ENCODE measurements around the gene ALG14. TPM values are rescaled to one million over a fixed set of nuclear protein-coding genes. Genes with fewer than 3 reads are reported as not detected.

Gene ALG14, protein sequence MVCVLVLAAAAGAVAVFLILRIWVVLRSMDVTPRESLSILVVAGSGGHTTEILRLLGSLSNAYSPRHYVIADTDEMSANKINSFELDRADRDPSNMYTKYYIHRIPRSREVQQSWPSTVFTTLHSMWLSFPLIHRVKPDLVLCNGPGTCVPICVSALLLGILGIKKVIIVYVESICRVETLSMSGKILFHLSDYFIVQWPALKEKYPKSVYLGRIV
- 1 to 10 TPM; 1.8 to 2.1 TPM for total RNA-seq

DNA sequence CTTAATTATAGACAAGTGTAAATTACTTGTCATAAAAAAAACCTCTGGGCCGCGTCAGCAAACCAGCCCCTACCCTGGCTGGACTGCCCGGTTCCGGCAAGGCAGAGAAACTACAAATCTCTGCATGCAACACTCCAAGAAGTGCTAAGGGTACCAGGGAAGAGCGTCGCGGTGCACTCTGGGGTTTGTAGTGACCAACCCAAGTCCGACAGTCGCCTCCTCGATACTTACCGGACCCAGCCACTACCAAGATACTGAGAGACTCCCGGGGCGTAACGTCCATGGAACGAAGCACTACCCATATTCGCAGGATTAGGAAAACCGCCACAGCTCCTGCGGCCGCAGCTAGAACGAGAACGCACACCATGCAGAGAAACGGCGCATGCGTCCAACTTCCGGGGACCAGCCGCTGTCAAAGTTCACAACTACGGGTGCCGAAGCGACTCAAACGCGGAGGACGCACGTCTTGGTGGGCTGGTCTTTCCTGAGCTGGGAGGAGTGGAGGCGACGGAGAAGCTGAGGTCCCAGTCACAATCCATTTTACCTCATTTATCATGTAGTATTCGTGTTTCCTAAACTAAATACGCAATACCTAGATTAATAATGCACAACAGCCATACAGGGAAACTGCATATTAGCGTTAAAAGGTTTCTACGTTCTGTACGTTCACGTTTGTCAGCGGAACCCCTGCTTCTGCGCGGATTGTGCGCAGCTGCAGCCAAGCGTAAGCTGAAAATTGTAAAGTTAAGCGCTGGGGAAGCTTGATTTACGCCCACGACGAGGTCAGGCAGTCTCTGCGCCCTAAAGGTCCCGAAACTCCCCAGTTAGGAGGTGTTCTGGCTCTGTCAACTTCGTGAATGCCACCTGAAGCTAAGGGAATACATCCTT, at the start of gene ALG14:
Gene ALG14 (minus strand): TSS at position 420 of the 888 bp plus-strand sequence. CDS start 53 bp downstream, at position 367.
- POLR2A ChIA-PET: interaction anchor here (2.6 kb wide), 1 partner anchor 161 kb away, joined by 17 read pairs; the partner anchor contains the start of gene RWDD3
- Mint-ChIP-seq H3K27me3 (peaks cover 3% of the 10 kb centered on the region), H3K27ac (peak within 1 kb of the TSS; percentile 91), H3K9me3 (no peaks in the 10 kb centered on the region), H3K4me3 (peak within 1 kb of the TSS; percentile 90), H3K36me3 (peaks cover 2% of the 10 kb centered on the region), H3K4me1 (peaks cover 14% of the 10 kb centered on the region)
- ATAC-seq (ENCODE audit: low read depth) (peak; percentile 96), DNase-seq (peak; percentile 89)

DNA sequence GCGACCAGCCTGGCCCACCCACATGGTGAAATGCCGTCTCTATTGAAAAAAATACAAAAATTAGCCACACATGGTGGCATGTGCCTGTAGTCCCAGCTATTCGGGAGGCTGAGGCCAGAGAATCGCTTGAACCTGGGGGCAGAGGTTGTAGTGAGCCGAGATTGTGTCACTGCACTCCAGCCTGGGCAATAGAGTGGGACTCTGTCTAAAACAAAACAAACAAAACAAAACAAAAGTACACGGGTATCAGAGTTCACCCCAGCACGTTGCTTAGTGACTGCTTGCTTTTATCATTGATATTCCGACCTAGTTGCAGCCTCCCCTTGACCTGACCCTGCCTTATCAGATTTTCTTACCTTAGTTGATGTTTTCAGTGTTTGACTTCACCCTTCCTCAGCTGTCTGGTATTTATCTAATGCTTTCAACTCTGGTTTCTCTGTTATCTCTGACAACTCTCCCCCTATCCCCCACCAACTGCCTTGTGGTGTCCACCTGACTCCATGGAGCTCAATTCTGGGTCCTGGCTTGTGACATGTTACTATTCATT, 49.5 kb upstream of the ALG14 start:
- H3K27ac Mint-ChIP-seq: no peak overlapping the region
- no peak for DNase-seq
- ATAC-seq (ENCODE audit: low read depth): no peak
- peaks cover 36% of the 10 kb centered on the region for H3K27me3 Mint-ChIP-seq
- POLR2A ChIA-PET: no interaction called here
- H3K4me1 Mint-ChIP-seq: peaks cover 4% of the 10 kb centered on the region
- H3K36me3 Mint-ChIP-seq: no peaks in the 10 kb centered on the region
- no peaks in the 10 kb centered on the region for H3K9me3 Mint-ChIP-seq
- H3K4me3 Mint-ChIP-seq: no peak overlapping the region

DNA sequence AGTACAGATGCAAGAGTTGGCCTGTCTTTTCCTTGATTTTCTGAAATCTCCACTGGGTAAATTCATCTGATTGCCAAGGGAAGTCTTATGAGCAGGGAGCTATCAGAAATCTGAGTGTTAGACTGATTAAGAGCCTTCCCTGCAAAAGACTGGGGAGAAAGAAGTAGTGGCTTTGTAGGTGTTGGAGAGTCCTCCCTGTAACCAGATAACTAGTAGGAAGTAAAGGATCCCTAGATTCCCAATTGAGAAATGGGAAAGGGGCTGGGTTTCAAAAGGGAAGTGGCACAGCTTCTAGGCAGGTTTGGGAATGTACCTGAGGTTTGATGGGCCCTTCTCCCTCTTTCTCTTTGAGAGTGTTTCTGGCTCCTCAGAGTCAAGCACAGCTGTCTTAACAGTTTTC, 46.5 kb upstream of the ALG14 start:
- POLR2A ChIA-PET: no interaction called here
- no peaks in the 10 kb centered on the region for H3K9me3 Mint-ChIP-seq
- peaks cover 52% of the 10 kb centered on the region for H3K27me3 Mint-ChIP-seq
- ATAC-seq (ENCODE audit: low read depth) (no peak), DNase-seq (no peak)
- no peak overlapping the region for H3K4me3 Mint-ChIP-seq
- H3K4me1 Mint-ChIP-seq: peaks cover 8% of the 10 kb centered on the region
- no peaks in the 10 kb centered on the region for H3K36me3 Mint-ChIP-seq
- H3K27ac Mint-ChIP-seq: no peak overlapping the region

DNA sequence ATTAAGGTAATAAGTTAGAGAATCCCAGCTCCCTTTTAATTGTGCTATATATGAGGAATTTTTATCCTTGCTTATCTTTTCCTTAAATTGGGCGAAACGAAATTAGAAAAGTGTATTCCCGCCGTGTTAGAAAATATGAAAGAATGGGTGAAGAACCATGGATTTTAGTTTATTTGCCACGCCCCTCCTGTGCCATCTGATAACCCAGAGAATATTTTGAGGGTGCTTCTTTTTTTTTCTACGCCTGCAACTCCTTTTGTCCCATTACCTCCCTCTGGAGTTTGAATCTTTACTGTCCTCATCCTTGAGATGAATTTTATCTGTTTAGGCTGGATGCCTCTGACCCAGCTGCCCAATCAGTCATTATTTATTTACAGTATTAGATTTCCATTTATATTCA, 46.0 kb upstream of the ALG14 start:
- H3K27ac Mint-ChIP-seq: no peak overlapping the region
- H3K9me3 Mint-ChIP-seq: no peaks in the 10 kb centered on the region
- ATAC-seq (ENCODE audit: low read depth) (no peak), DNase-seq (no peak)
- peaks cover 8% of the 10 kb centered on the region for H3K4me1 Mint-ChIP-seq
- H3K27me3 Mint-ChIP-seq: peaks cover 52% of the 10 kb centered on the region
- no peak overlapping the region for H3K4me3 Mint-ChIP-seq
- POLR2A ChIA-PET: no interaction called here
- no peaks in the 10 kb centered on the region for H3K36me3 Mint-ChIP-seq

DNA sequence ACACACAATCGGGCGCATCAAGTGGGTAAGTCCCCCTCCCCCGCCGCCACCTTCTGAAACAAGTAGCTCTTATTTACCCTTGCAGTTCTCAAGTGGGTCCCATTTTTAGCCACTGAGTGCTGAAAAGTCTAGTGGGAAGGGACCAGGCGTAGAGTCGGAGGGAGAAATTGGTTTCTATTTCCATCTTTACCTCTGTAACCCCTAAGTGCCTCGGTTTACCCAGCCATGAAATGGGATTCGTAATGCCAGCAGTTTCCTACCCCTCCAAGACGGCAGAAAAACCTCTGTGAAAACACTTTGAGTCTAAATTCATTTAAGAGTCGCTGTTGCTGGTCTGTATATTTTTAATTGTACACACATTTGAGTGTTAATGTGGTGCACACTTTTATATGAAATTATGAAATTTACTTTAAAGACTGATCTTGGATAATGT, 45.3 kb upstream of the ALG14 start:
- DNase-seq (no peak), ATAC-seq (ENCODE audit: low read depth) (no peak)
- peaks cover 53% of the 10 kb centered on the region for H3K27me3 Mint-ChIP-seq
- POLR2A ChIA-PET: interaction anchor here (0.9 kb wide), 1 partner anchor 116 kb away, joined by 3 read pairs; the partner anchor contains the start of gene RWDD3
- no peaks in the 10 kb centered on the region for H3K9me3 Mint-ChIP-seq
- no peak overlapping the region for H3K27ac Mint-ChIP-seq
- H3K36me3 Mint-ChIP-seq: no peaks in the 10 kb centered on the region
- H3K4me1 Mint-ChIP-seq: peaks cover 8% of the 10 kb centered on the region
- peak overlapping the region; percentile 70 for H3K4me3 Mint-ChIP-seq

DNA sequence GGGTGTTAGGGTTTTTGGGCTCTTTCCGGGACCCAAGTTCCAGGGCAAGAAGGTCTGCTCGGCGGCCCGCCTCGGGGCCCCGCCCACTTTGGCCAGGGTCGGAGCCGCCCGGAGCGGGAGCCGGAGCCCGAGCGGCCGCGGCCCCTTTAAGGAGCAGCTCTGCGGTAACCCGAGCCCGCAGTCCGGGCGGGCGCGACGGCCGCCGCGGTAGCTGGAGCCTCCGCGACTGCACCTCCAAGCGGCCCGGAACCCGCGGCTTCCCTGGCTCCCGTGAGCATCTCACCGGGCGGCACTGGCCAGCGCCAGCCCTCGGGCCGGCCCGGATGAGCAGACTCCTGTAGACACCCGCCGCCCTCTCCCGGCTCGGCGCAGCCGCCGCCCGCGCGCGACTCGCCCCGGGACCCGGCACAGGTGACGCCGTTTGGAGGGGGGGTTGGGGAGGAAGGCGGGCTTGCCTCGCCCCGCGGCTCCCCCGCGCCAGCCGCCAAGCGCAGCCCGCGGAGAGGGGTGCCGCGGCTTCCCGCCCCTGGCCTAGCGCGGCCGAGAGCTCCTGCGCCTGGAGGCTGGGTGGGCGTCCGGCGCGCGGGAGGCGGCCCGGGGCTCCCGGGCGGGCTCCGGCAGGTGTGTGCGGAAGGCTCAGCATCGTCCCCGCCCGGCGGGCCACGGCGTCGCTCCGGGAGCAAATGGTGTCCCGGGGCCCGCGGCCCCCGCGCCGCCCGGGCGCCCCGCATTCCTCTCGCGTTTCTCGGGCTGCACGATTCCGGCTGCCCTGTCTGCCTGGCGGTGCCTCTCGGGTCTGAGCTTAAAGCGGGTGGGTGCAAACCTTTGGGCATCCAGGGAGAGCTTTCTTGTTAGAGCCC, 44.7 kb upstream of the ALG14 start, which contains the start of gene TLCD4:
Gene TLCD4 (plus strand): TSS at position 149 of the 860 bp plus-strand sequence. CDS start 26,547 bp downstream, outside the sequence.
- Mint-ChIP-seq H3K27me3 (peaks cover 54% of the 10 kb centered on the region), H3K36me3 (no peaks in the 10 kb centered on the region), H3K27ac (no peak within 1 kb of the TSS), H3K4me1 (peaks cover 8% of the 10 kb centered on the region), H3K4me3 (peak within 1 kb of the TSS; percentile 83), H3K9me3 (no peaks in the 10 kb centered on the region)
- ATAC-seq (ENCODE audit: low read depth) (peak; percentile 62), DNase-seq (peak; percentile 55)
- POLR2A ChIA-PET: interaction anchor here (0.9 kb wide), 1 partner anchor 117 kb away, joined by 3 read pairs; the partner anchor contains the start of gene RWDD3

DNA sequence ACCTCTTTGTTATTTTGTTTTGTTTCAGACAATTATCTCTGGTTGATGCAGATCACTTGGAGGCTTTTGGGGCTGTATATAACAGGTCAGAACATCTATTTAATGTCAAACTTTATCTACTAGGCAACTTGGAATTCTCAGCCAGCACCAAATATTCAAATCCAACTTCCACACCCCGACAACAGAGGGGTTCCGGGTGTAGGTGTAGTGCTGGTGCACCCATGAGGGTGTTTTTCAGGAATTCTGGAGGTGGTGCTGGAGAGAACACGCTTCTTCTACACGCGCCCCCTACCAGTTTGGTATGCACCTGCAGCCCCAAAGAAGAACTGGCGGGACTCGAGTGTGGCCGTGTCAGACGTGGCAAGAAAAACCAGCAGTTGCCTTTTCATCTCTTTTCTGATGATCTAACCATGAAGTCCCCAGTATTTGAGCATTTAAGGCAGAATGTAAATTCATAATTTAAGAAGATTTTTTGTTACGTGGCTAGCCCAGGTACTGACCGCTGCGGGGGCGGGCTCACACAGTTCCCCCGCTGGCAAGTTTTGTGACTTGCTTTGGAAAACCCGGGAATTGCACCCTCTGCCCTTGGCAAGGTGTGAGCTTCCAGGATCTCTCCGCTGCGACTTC, 43.9 kb upstream of the ALG14 start:
- Mint-ChIP-seq H3K36me3 (no peaks in the 10 kb centered on the region), H3K27me3 (peaks cover 55% of the 10 kb centered on the region), H3K4me3 (peak overlapping the region; percentile 83), H3K4me1 (peaks cover 8% of the 10 kb centered on the region), H3K9me3 (no peaks in the 10 kb centered on the region), H3K27ac (no peak overlapping the region)
- POLR2A ChIA-PET: no interaction called here
- ATAC-seq (ENCODE audit: low read depth) (peak; percentile 48), DNase-seq (peak; percentile 34)

DNA sequence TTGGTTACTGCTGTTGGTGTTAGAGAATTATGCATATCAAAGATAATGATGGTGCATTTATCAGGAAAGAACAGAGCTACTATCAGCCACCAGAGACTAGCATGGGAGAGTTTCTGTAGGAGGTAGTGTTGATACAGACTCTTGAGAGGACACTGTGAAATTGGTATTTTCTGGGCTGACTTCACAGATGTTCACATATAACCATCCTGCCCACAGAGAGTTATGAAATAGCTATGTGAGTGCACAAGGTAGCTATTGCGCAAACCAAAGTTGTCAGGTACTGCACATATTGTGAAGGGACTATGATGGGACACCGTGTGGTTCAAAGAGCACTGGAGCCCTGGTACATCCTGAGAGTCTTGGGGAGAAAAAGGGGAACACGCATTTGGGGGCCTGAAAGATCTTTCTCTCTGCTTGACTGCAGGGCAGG, 43.0 kb upstream of the ALG14 start:
- POLR2A ChIA-PET: interaction anchor here (0.8 kb wide), 1 partner anchor 118 kb away, joined by 3 read pairs; the partner anchor contains the start of gene RWDD3
- peaks cover 57% of the 10 kb centered on the region for H3K27me3 Mint-ChIP-seq
- no peak for DNase-seq
- H3K9me3 Mint-ChIP-seq: no peaks in the 10 kb centered on the region
- H3K27ac Mint-ChIP-seq: no peak overlapping the region
- no peak for ATAC-seq (ENCODE audit: low read depth)
- peaks cover 8% of the 10 kb centered on the region for H3K4me1 Mint-ChIP-seq
- H3K36me3 Mint-ChIP-seq: no peaks in the 10 kb centered on the region
- H3K4me3 Mint-ChIP-seq: no peak overlapping the region

DNA sequence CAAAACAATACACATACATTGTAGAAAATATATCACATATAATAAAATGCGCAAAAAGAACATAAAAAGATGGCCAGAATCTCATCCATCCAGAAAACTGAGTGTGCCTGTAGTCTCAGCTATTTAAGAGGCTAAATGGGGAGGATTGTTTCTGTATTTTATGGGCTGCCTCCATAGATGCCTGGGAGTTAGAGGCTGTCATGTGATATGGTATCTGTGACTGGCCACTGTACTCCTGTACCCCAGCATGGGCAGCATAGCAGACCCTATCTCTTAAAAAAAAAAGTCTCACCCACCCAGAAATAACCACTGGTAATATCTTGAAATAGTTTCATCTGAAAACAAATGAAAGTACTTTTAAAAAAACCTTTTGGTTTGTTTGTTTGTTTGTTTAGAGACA, 40.9 kb upstream of the ALG14 start:
- H3K4me3 Mint-ChIP-seq: no peak overlapping the region

DNA sequence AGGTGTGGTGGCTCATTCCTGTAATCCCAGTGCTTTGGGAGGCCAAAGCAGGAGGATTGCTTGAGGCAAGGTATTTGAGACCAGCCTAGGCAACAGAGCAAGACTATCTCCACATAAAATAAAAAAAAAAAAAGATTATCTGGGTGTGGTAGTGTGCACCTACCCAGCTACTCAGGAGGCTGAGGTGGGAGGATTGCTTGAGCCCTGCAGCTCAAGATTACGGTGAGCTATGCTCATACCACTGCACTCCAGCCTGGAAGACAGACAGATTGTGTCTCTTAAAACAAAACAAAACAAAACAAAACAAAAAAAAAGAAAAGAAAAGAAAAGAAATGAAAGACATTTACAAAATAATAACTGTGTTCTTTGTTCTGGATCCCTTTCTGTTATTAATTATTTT, 38.3 kb upstream of the ALG14 start:
- Mint-ChIP-seq H3K4me3 (no peak overlapping the region), H3K9me3 (no peaks in the 10 kb centered on the region), H3K27me3 (peaks cover 32% of the 10 kb centered on the region), H3K36me3 (no peaks in the 10 kb centered on the region), H3K4me1 (no peaks in the 10 kb centered on the region), H3K27ac (no peak overlapping the region)
- no peak for DNase-seq
- ATAC-seq (ENCODE audit: low read depth): no peak
- POLR2A ChIA-PET: no interaction called here

More for the DNA sequence above, 40.9 kb upstream of the ALG14 start:
- no peaks in the 10 kb centered on the region for H3K9me3 Mint-ChIP-seq
- peaks cover 8% of the 10 kb centered on the region for H3K4me1 Mint-ChIP-seq
- POLR2A ChIA-PET: no interaction called here
- H3K27ac Mint-ChIP-seq: no peak overlapping the region
- peaks cover 43% of the 10 kb centered on the region for H3K27me3 Mint-ChIP-seq
- DNase-seq: no peak
- H3K36me3 Mint-ChIP-seq: no peaks in the 10 kb centered on the region
- ATAC-seq (ENCODE audit: low read depth): no peak

DNA sequence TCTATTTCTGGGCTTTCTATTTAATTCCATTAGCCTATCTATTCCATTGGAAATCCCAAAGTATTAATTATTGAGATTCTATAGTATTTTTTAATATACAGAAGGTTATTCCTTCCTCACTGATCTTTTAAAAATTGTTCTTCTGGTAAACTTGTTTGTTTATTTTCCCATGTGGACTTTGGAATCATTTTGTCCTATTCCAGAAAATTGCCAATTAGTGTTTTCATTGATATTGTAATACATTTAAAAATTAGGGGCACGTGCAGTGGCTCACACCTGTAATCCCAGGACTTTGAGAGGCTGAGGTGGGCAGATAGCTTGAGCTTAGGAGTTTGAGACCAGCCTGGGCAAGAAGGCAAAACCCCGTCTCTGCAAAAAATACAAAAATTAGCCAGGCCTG, 36.0 kb upstream of the ALG14 start:
- no peak overlapping the region for H3K4me3 Mint-ChIP-seq
- peaks cover 26% of the 10 kb centered on the region for H3K27me3 Mint-ChIP-seq
- POLR2A ChIA-PET: no interaction called here
- H3K36me3 Mint-ChIP-seq: no peaks in the 10 kb centered on the region
- H3K9me3 Mint-ChIP-seq: no peaks in the 10 kb centered on the region
- no peaks in the 10 kb centered on the region for H3K4me1 Mint-ChIP-seq
- DNase-seq: no peak
- H3K27ac Mint-ChIP-seq: no peak overlapping the region
- no peak for ATAC-seq (ENCODE audit: low read depth)

DNA sequence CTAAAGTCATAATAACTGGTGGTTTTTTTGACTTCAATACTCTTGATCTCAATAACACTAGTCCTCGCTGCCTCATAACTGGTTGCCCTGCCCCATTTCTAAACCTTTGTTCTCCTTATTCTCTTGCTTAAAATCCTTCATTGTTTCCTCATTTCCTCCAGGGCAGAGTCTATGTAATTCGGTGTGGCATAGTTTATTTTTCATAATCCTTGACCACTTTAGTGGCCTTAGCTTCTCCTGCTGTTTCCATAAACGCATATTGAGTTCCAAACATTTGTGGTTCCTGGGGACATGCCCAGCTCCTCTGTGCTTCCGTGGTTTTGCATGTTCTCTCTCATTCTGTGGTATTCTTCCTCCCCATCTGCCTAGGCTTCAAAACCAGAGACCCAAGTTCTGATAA, 25.4 kb upstream of the ALG14 start:
- no peak overlapping the region for H3K4me3 Mint-ChIP-seq
- H3K27me3 Mint-ChIP-seq: peaks cover 3% of the 10 kb centered on the region
- H3K27ac Mint-ChIP-seq: no peak overlapping the region
- no peaks in the 10 kb centered on the region for H3K4me1 Mint-ChIP-seq
- ATAC-seq (ENCODE audit: low read depth): no peak
- DNase-seq: no peak
- H3K36me3 Mint-ChIP-seq: no peaks in the 10 kb centered on the region
- POLR2A ChIA-PET: no interaction called here
- no peaks in the 10 kb centered on the region for H3K9me3 Mint-ChIP-seq
